Frontal cortex (tissue), 4 donors: ENCODE results near the gene TMEM184C. TPM values are rescaled to one million over a fixed set of nuclear protein-coding genes. Genes with fewer than 3 reads are reported as not detected.

Experiments
- DNase-seq, 2 donors: peaks; one replicate each; pipeline ENCODE4 v3.0.0; 2012; ENCODE audit warnings: low spot score in 2 of 2
- FAIRE-seq: peaks from 2 replicates; lab custom pipeline; 2012; peaks lifted over from hg19 to GRCh38; lab: Jason Lieb, UNC
- total RNA-seq: library from RNA; depleted of rRNA; stranded (reverse); fragments of >200 nt; gene quantifications from one replicate; pipeline ENCODE4 v1.2.3, GENCODE V29; 2014
- donor health status: control.
- donor health status: control.
- donor health status: control.

The TMEM184C gene
- total RNA-seq, 1 donor from 2014 or later, result 47.7 TPM

DNA sequence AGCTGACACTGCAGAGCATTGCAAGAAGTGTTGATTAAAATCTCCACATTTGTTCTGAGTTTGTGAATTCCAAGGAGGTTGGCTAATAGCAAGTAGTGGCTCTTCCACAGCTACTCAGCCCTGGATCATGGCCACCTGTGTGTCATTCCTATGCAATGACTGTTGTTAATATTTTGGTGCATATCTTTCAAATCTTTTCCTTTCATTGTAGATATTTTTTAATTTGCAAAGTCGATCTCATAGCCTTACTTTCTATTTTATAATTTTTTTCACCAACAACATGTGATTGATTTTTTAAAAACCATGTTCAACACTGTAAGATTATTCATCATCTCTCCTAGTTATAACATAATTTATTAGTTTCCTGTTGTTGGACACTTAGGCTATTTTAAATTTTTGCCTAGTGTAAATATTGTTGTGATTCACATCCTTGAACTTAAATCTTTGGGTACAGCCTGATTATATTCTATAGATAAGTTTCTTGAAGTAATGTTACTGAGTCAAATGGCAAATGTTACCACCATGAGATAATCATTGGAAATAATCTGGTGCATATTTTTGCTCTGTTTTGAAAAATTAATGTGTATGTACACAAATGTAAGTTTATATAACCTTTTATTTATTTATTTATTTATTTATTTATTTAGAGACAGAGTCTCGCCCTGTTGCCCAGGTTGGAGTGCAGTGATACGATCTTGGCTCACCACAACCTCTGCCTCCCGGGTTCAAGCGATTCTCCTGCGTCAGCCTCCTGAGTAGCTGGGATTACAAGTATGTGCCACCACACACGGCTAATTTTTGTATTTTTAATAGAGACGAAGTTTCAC, 97.6 kb downstream of the TMEM184C start:
- FAIRE-seq (peak; percentile 10), DNase-seq (no peak)

DNA sequence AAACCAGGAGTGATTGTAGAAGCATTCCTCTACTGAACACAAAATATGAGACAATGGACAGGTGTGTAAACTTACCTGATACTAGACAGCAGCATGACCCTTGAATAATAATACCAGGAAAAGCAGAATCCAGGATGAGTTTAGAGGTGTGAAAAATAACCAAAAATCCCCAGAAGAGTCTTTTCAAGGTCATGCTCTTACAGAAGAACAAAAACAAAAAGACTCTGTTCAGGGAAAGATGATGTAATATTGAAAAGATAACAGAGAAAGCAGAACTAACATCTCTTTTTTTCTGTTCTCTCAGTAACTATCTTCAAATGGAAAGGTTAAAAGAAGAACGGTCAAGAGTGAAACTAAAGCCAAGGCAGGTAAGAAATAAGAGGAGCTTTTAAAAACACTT, 100.7 kb downstream of the TMEM184C start:
- FAIRE-seq (no peak), DNase-seq (no peak)

Other genes with a start within 250 kb of the TMEM184C start
- 9.4 TPM for gene EDNRA, start 136.3 kb upstream of the TMEM184C start, total RNA-seq
- 13.0 TPM for gene PRMT9, start 66.8 kb downstream of the TMEM184C start, total RNA-seq
- 2.9 TPM for gene ARHGAP10, start 114.7 kb downstream of the TMEM184C start, total RNA-seq